GM21825 (cell line): Measurements from ENCODE around the gene TYMS.

ENCODE experiments used
- ATAC-seq: cut with Tn5 transposase; IDR thresholded peaks from one replicate; pipeline ENCODE4 v1.9.1; 2021; ENCODE audit warnings: mild to moderate bottlenecking, moderate library complexity; ENCODE audit not compliant: unreplicated experiment

The TYMS gene

DNA sequence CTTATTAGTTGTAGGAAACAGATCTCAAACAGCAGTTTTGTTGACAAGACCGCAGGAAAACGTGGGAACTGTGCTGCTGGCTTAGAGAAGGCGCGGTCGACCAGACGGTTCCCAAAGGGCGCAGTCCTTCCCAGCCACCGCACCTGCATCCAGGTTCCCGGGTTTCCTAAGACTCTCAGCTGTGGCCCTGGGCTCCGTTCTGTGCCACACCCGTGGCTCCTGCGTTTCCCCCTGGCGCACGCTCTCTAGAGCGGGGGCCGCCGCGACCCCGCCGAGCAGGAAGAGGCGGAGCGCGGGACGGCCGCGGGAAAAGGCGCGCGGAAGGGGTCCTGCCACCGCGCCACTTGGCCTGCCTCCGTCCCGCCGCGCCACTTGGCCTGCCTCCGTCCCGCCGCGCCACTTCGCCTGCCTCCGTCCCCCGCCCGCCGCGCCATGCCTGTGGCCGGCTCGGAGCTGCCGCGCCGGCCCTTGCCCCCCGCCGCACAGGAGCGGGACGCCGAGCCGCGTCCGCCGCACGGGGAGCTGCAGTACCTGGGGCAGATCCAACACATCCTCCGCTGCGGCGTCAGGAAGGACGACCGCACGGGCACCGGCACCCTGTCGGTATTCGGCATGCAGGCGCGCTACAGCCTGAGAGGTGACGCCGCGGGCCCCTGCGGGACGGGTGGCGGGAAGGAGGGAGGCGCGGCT is at the start of gene TYMS:
TSS of gene TYMS (plus strand) at position 343 of the 690 bp plus-strand sequence. CDS start at position 433, 90 bp downstream.
- ATAC-seq, result peak; percentile 46

DNA sequence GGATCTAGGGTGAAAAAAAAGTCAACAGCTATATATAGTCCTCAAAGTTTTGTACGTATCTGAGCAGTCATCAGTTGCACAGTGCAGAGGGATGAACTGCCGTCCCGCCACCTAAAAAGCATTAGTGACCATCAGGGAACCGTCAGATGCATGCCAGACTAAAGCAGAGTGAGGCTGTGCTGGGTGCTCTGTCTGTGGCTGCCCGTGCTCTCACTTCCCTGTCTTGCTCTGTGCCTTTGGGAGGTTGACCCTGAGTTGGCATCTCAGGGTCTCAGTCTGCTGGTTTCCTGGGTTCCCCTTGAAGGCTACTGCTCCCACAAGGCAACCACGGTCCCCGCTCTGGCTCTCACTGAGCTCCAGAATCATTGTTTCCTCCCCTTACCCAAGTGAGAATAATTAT is 49.5 kb upstream of the TYMS start:
- ATAC-seq, result no peak

DNA sequence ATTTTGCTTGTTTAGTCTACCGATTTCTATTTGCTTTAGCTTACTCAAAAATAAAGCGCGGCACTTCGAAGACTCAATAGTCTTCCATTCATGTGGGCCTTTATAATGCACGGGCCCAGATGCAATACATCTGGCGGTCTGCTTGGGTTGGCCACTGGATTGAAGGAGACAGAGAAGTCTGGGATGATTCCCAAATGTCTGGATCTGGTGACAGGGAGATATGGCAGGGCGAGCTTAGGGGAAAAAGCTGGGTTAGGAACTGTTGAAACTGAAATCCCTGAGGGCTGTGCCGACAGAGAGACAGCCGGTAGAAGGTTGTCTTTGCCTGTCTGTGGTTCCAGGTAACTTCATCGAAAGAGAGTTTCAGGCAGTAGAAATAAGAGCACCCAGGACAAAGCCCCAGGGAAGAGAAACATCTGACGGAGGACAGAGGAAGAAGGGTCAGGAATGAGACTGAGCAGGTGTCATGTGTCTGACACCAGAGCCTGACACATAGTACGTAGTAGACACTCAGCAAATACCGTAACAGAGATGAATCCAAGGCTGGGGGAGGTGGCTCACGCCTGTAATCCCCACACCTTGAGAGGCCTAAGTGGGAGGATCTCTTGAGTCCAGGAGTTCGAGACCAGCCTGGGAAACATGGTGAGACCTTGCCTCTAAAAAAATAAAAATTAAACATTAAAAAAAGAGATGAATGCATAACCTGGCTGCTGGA is 47.1 kb upstream of the TYMS start:
- ATAC-seq, result no peak

DNA sequence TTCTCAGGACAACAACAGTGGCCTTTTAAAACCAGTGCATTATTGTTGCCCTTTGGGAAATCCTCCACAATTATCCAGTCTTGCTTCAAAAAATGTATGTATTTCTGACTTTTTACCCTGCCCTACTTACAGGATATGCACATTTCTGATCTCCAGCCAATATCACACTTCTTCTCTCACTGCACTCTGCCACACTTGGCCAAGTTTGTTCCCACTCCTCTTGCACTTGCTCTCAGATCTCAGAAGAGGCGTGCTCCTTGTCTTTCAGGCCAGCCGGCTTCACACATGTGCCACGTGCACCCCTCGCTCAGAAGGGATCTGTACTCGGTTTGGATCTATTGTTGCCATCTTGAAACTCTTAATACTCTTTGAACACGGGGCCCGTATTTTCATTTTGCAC is 45.3 kb upstream of the TYMS start:
- no peak for ATAC-seq

DNA sequence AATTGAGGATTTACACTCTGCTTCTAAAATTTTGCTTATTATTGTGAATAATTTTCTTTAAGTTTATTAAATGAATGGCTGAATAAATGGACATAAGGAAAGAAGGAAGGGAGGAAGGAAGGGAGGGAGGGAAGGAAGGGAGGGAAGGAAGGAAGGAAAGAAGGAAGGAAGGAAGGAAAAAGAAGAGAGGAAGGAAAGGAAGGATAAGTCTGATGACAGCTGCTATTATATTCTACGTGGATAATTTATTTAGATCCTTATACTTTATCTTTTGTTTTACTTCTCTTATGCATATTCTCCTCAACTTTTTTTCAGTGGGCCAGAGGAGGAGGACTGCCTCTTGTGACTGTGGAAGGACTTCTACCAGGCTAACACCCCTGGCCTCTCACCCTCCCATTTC is 43.3 kb upstream of the TYMS start:
- no peak for ATAC-seq

DNA sequence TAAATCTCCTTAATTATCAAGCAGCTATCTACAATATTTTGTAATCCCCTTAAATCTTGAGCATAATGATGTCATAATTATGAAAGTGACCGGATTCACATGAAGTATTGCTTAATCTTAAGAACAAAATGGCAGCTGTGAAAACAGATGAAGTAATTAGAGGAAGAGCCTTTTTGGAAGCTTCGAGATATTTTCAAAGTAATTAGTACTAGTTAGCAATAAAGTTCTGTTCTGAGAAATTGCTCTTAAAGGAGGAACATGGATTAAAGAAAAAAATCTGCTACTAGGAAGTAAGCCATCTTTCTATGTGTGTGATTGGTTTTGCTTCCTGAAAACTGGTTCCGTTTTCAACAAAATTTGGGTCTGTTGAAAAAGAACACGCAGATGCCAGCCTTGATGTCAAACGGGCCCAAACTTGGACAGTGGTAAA is 42.3 kb upstream of the TYMS start:
- ATAC-seq, result no peak

DNA sequence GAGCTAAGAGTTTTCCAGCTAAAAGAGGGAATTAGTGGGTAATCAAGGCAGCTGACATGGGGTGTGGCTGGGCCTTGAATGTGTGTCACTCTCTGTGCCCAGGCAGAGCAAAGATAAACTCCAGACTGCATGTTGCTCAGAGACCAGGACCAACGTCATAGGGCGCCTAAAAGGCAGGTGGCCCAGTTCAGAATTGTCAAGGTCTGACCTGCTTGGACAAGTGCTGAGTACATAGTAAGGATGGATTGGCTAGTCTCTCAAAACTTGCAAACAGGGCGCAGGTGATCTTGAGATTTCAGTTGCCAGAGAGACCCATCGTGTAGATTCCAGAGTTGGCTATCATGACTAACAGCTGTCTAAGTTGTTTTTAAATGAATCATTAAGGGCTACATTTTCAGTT is 41.7 kb upstream of the TYMS start:
- ATAC-seq, result no peak

DNA sequence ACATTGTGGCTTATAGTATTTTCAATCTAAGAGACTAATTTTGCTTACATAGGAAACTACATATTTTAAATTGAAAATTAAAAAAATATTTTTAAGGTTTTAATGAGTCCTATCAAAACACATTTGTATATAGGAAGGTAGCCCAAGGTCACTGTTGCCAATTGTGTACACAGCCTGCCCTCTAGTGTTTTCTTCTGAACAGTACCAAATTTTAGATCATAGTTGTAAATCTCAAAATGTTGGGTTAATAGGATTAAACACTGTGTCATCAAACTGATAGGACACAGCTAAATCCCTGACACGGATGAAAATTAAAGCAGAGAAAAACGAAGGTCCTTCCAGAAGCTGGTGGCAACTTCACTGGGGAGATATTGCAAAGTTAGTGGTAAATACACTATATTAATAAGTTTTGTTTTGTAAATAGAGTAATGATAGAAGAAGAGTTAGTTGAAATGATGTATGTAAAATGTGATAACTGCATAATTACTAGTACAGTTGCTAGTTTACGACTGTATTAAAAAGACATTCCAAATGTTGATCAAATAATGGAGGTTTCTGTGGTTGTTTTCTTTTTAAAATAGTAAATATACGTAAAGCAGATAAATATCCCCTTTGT is 41.0 kb upstream of the TYMS start:
- no peak for ATAC-seq

DNA sequence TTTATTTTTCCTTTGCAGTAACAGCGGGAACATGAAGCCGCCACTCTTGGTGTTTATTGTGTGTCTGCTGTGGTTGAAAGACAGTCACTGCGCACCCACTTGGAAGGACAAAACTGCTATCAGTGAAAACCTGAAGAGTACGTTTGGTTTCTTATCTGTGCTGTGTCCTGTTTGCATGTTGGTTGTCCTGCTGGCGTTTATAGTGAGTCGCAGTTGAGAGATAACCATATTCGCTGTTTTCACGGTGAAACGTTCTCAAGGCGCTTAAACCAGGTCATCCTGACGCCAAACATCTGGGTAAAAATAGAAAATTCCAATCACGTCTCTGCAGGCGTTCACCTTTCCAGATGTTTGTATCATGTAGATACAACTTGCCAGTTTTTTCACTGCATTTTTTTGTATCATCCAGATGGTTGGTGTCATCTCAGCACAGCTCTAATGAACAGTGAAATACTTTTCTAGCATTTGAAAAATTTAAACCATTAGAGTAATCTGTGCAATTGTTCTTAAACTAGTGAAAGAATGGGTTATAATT is 39.4 kb upstream of the TYMS start:
- no peak for ATAC-seq

DNA sequence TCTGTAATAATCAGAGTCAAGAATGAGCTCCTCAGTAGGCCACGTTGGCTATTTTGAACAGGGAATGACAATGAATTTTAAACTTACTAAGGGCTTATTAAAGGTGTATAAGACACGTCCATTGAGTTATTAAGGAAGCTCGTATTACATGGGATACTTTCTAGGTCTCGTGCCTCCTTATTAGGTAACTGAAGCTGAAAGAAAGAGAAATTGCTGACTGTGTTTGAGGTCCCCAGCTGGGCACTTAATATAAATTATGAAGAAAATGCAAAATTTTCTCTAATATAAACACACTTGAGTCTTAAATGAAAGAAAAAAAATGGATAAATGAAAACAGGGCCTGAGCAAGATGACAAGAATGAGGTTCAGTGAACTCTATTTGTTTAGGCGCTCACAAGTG is 38.8 kb upstream of the TYMS start:
- ATAC-seq, result no peak

DNA sequence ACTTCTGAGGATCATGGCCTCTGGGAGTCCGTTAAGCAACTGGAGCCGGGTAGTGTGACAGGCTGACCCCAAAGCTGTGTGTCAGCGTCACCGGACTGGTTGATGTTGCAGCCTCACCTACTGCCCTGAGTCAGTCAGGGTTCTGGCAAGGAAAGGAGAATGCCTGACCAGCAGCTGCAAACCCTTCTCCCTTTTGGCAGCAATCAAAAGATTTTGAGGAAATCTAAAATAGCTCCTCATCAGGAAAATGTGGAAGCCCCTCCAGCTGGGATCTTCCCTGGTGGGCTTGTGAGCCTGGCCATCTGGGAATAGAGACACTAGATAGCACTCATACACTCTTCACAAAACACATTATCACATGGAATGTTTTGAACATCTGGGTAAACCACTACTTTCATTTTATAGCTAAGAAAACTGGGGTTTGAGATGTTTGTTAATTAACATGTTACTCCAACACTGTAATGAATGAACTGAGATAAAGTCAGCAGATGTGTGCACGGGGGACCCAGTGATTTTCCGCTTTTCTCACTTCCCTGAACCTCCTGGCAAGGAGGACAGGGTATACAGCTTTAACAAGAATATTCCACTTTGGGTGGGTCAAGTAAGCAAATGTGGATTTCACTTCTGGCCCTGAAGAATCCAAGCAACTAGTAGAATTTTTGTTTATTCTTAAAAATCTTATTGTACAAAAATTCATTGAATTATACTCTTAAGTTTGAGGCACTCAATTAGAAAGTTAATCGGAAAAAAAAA is 36.0 kb upstream of the TYMS start:
- no peak for ATAC-seq

DNA sequence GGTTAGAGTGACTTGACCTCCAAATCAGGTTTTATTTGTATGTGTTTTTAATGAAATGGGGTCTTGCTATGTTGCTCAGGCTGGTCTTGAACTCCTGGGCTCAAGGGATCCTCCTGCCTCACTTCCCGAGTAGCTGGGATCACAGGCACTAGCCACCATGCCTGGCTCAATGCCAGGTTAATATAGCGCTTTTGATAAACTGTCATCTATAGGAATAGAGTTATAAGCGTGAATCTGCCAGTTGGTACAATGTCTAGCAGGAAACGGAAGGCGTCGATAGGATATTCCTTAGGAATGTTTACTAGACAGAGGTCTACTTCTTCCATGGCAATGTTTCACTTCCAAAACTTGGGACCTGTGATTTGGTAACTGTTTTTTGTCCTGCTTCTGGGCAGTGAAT is 35.2 kb upstream of the TYMS start:
- ATAC-seq, result no peak

DNA sequence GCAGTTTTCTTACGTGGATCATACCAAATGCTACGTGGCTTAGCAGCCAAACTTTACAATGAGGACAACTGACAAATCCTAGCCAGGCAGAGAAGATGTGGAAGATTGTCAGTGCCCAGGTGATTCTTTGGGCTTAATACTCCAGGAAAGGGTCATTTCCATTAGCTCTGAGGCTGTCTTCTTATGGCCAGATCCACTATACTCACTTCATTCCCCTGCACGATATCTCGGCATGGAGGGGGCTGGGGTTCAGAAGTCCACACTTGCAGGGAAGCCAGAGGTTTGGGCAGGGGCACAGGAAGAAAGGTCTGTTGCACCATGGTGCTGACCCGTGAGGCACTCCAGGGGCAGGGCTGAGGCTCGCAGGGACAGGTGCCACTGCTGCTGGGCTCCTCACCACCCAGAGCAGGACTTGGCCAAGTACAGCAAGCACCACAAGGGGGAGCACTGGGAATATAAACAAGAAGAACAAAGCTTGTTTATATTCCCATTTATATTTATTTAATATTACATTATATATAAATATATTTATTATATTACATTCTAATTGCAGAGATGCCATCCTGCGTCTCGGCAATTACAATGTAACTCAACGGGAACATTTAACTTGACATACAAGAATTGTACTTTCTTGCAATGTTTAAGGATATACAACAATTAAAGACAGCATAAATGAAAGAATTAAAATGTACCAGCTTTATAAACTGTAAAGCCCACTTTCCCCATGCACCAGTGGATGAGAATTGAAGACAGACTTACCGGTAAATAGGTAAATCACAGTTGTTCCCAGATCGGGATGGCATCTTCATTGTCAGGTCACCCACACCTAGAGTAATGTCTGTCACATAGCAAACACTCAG is 33.5 kb upstream of the TYMS start:
- no peak for ATAC-seq

DNA sequence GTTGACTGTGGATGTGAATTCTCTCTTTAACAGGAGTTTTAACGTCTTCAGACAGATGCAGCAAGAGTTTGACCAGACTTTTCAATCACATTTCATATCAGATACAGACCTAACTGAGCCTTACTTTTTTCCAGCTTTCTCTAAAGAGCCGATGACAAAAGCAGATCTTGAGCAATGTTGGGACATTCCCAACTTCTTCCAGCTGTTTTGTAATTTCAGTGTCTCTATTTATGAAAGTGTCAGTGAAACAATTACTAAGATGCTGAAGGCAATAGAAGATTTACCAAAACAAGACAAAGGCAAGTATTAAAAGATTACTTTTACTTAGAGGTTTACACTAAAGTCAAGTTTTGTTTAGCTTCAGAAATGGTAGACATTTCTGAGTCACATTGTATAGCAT is 30.2 kb upstream of the TYMS start:
- ATAC-seq, result no peak

DNA sequence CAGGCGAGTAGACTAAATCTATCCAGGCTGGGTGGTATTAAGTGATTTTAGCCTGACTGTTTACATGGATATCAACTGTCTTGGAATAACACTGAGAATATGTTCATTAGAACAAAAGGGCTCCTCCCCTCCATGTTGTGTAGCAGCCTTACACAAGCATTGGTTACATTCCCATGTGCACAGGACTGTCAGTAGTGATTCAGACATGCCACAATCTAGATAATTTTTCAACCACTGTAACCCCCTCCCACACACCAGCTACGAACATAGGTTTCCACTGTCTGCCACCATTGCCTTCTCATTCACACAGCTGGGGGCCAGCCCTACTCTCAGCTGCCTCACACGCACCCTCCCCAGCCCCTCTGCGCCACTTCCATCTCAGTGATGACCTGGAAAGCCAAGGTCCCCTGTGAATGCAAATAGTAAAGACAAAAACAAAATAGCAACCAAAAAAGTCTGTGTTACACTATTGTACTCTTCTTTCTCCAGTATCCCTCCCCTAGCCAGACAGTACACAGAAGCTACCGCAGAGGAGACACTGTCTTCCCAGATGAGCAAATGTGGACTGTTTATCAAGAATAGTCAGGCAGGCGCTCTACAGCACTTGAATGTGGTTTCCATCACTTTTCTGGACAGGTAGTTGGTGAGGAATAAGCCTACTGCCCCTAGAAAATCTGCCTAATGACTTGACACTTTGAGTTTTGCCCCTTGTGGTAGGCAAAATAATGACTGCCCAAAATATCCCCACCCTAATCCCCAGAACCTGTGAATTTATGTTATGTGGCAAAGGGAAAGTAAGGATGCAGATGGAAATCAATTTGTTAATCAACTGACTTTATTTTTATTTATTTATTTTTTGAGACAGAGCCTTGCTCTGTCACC is 27.9 kb upstream of the TYMS start:
- ATAC-seq, result no peak

DNA sequence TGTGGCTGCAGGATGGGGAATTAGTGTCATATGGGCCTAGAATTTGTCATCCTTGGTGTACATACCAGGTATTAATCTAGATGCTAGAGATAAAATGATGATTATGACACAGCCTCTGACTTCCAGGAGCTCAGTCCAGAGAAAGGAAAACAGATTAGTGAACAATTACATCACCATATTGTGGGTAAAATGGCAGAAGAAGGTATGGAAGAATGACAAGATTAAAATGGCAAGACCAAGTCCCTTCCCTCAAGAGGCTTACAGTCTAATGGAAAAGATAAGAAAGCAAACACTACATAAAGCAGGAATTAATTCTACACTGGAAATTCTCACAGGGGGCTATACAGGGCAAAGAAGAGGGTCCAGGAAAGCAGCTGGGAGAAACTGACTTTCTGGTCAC is 25.9 kb upstream of the TYMS start:
- no peak for ATAC-seq

DNA sequence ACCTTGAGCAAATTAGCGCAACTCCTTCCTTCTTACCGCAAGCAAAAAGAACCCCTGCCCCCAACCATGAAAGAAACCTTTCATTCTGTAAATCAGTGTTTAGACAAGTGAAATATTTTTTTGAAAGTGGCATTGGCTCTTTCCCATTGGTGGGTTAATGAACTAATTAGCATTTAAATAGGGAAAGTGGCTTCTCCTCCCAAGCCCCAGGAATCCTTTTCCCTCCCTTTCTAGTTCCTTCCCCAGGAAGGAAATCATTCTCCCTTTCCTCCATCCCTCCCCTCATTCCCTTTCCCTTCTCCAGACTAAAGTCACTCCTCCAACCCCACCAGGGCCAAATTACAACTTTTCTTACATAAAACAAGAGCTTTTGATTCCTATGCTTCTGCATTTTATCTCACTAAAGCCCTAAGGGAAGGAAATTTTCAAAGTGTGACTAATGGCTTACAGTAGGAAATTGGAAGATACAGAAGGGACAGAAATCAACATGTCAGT is 22.9 kb upstream of the TYMS start:
- no peak for ATAC-seq

DNA sequence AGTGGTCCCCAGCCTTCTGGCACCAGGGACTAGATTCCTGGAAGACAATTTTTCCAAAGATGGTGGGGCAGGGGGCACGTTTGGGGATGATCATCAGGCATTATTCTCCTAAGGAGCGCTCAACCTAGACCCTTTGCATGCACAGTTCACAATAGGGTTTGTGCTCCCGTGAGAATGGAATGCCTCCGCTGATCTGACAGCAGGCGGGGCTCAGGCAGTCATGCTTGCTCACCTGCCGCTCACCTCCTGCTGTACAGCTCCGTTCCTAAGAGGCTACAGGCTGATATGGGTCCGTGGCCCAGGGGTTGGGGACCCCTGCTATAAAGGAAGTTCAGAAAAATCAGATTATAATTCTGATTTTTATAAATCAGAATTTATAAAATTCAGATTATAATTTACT is 22.3 kb upstream of the TYMS start:
- no peak for ATAC-seq

DNA sequence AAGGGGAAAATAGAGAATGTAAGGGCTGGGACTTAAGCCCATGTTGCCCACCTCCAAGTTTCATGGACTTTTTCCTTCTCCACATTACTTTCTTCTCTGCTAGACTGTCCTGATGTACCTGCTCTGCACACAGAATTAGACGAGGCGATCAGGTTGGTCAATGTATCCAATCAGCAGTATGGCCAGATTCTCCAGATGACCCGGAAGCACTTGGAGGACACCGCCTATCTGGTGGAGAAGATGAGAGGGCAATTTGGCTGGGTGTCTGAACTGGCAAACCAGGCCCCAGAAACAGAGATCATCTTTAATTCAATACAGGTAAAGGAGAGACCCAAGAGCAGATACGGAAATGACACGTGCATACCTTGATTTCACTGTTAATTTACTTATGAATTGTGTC is 16.2 kb upstream of the TYMS start:
- no peak for ATAC-seq
